GM18909 (cell line): ENCODE data around the gene RWDD4.
"Not testable (repeated sequence)": the region's sequence is repeated elsewhere in the genome, so short reads cannot be mapped to it uniquely, and the experiment has no call there.

Experiments
- ATAC-seq: cut with Tn5 transposase; IDR thresholded peaks from one replicate; pipeline ENCODE4 v1.9.1; 2021; ENCODE audit warnings: mild to moderate bottlenecking; ENCODE audit not compliant: unreplicated experiment, poor library complexity

Gene RWDD4

GRCh38 chr4:183636923-183637322, 22.1 kb downstream of the RWDD4 start:
- ATAC-seq = no peak

- no peak for ATAC-seq
These were observed 22.5 kb downstream of the RWDD4 start for GRCh38 chr4:183636503-183636902.

GRCh38 chr4:183635741-183636140, 23.2 kb downstream of the RWDD4 start:
- ATAC-seq = no peak

- ATAC-seq = no peak
These were observed 23.7 kb downstream of the RWDD4 start for GRCh38 chr4:183635321-183635720.

- ATAC-seq = no peak
These were observed 25.2 kb downstream of the RWDD4 start for GRCh38 chr4:183633476-183634400.

- ATAC-seq = no peak
These were observed 26.3 kb downstream of the RWDD4 start for GRCh38 chr4:183632689-183633088.

GRCh38 chr4:183631577-183632198, 27.3 kb downstream of the RWDD4 start:
- no peak for ATAC-seq

GRCh38 chr4:183627979-183628588, 30.9 kb downstream of the RWDD4 start:
- no peak for ATAC-seq

- not testable (repeated sequence) for ATAC-seq
These were observed 31.7 kb downstream of the RWDD4 start for GRCh38 chr4:183627286-183627685.

GRCh38 chr4:183626168-183626567, 32.8 kb downstream of the RWDD4 start:
- no peak for ATAC-seq

- ATAC-seq = no peak
These were observed 34.4 kb downstream of the RWDD4 start for GRCh38 chr4:183624548-183624947.

GRCh38 chr4:183621875-183622274, 37.1 kb downstream of the RWDD4 start:
- ATAC-seq = no peak

- ATAC-seq = no peak
These were observed 38.6 kb downstream of the RWDD4 start for GRCh38 chr4:183620421-183620820.

GRCh38 chr4:183618681-183619080, 40.3 kb downstream of the RWDD4 start:
- no peak for ATAC-seq

GRCh38 chr4:183617075-183617474, 41.9 kb downstream of the RWDD4 start:
- ATAC-seq = no peak

- no peak for ATAC-seq
These were observed 46.4 kb downstream of the RWDD4 start for GRCh38 chr4:183612329-183613250.

GRCh38 chr4:183611210-183611830, 47.7 kb downstream of the RWDD4 start:
- ATAC-seq = no peak

- no peak for ATAC-seq
These were observed 48.4 kb downstream of the RWDD4 start for GRCh38 chr4:183610613-183611012.

- ATAC-seq = no peak
These were observed 49.0 kb downstream of the RWDD4 start for GRCh38 chr4:183610033-183610432.

GRCh38 chr4:183609151-183609550, 49.8 kb downstream of the RWDD4 start:
- ATAC-seq = no peak
